Immature natural killer cell (primary cell): ENCODE data around the gene DTWD1. TPM values are rescaled to one million over a fixed set of nuclear protein-coding genes. Genes with fewer than 3 reads are reported as not detected.
"Not testable (repeated sequence)": the region's sequence is repeated elsewhere in the genome, so short reads cannot be mapped to it uniquely, and the experiment has no call there.

Experiments used
- DNase-seq, 3 donors: peaks; one replicate each; pipeline ENCODE4 v3.0.0; 2022; ENCODE audit warnings: mixed read lengths in 1 of 3
- H3K27ac Mint-ChIP-seq, 6 donors: one replicate each; pipeline ENCODE4 v1.8.0; 2020; ENCODE audit warnings: mixed read lengths in 6 of 6, mild to moderate bottlenecking in 5 of 6, inconsistent platforms in 4 of 6, moderate library complexity in 3 of 6
- H3K27me3 Mint-ChIP-seq, 3 donors: one replicate each; pipeline ENCODE4 v1.8.0; 2020 to 2021; ENCODE audit warnings: low read depth in 3 of 3, mild to moderate bottlenecking in 3 of 3, mixed read lengths in 3 of 3, moderate library complexity in 3 of 3, inconsistent platforms in 1 of 3
- H3K36me3 Mint-ChIP-seq, 3 donors: one replicate each; pipeline ENCODE4 v1.8.0; 2020; ENCODE audit warnings: mixed read lengths in 3 of 3, inconsistent platforms in 2 of 3, mild to moderate bottlenecking in 2 of 3
- H3K4me1 Mint-ChIP-seq, 2 donors: one replicate each; pipeline ENCODE4 v1.8.0; 2020; ENCODE audit warnings: inconsistent platforms in 2 of 2, mild to moderate bottlenecking in 2 of 2, mixed read lengths in 2 of 2, moderate library complexity in 1 of 2
- H3K4me3 Mint-ChIP-seq, 5 donors: one replicate each; pipeline ENCODE4 v1.8.0; 2020; ENCODE audit warnings: mild to moderate bottlenecking in 5 of 5, mixed read lengths in 5 of 5, inconsistent platforms in 3 of 5, moderate library complexity in 3 of 5
- H3K9me3 Mint-ChIP-seq, 6 donors: one replicate each; pipeline ENCODE4 v1.8.0; 2020; ENCODE audit warnings: mild to moderate bottlenecking in 6 of 6, mixed read lengths in 6 of 6, inconsistent platforms in 4 of 6, moderate library complexity in 3 of 6
- polyA plus RNA-seq, 3 donors: library from polyadenylated mRNA; unstranded; fragments of 300-500 nt; fragmentation: Illumina TruSeq; gene quantifications; one replicate each; pipeline ENCODE4 v1.2.3, GENCODE V29; 2021

Gene DTWD1
- polyA plus RNA-seq, 3 donors from 2014 or later = 11.3 to 19.7 (median 16.9) TPM

- H3K27ac Mint-ChIP-seq, H3K4me1 Mint-ChIP-seq, DNase-seq, H3K9me3 Mint-ChIP-seq, H3K27me3 Mint-ChIP-seq, H3K4me3 Mint-ChIP-seq, H3K36me3 Mint-ChIP-seq: not testable (repeated sequence)
Observed at GRCh38 chr15:49702982-49703381, 82.1 kb downstream of the DTWD1 start.

Other genes starting within 250 kb of the DTWD1 start
- gene FGF7, start 197.8 kb upstream of the DTWD1 start, polyA plus RNA-seq = not detected
- gene FAM227B, start 230 bp upstream of the DTWD1 start, polyA plus RNA-seq = 10 to 100 TPM in 2 of 3 donors, 1 to 10 TPM in 1; 8.3 to 16.5 (median 10.2) TPM